SK-N-MC (cell line): ENCODE data around the gene MYF6.

Experiments used
- EZH2 ChIP-seq: fragments of 200-600 bp; sonication (generic); IDR thresholded peaks from one replicate; pipeline ENCODE4 v1.6.1; 2017; ENCODE audit warnings: antibody characterized with exemption
- FOXP2 ChIP-seq: optimal IDR thresholded peaks from 2 replicates; pipeline ENCODE3; 2011; ENCODE audit warnings: mild to moderate bottlenecking, moderate library complexity; ENCODE audit not compliant: insufficient read depth; ENCODE audit errors: extremely low read length, control extremely low read depth
- POLR2AphosphoS5 ChIP-seq: IDR thresholded peaks from 2 replicates; pipeline ENCODE4 v1.6.1; 2012; ENCODE audit warnings: mild to moderate bottlenecking, low read depth, low read length, borderline replicate concordance

DNA sequence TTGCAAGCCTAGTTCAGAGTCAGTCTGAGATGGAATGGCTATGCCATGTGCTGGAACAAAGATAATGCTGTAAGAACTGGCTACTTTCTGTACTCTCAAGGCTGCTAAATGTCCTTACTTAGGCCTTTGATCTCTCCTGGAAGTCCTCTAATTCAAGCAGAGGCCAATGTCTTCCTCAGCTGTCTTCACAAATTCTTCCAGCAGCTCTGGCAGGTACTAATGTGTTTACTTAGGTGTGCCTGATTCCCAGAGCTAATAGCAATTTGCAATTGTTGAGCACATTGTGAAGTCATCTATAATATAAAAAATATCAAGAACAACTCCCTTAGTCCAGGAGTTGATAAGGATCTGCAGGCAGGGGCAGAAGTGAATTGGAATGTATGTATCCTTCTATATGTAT lies 5.4 kb downstream of the MYF6 start:
- TF ChIP-seq EZH2 (no peak), POLR2AphosphoS5 (no peak), FOXP2 (no peak)
